ENCODE results near the gene HRK.

DNA sequence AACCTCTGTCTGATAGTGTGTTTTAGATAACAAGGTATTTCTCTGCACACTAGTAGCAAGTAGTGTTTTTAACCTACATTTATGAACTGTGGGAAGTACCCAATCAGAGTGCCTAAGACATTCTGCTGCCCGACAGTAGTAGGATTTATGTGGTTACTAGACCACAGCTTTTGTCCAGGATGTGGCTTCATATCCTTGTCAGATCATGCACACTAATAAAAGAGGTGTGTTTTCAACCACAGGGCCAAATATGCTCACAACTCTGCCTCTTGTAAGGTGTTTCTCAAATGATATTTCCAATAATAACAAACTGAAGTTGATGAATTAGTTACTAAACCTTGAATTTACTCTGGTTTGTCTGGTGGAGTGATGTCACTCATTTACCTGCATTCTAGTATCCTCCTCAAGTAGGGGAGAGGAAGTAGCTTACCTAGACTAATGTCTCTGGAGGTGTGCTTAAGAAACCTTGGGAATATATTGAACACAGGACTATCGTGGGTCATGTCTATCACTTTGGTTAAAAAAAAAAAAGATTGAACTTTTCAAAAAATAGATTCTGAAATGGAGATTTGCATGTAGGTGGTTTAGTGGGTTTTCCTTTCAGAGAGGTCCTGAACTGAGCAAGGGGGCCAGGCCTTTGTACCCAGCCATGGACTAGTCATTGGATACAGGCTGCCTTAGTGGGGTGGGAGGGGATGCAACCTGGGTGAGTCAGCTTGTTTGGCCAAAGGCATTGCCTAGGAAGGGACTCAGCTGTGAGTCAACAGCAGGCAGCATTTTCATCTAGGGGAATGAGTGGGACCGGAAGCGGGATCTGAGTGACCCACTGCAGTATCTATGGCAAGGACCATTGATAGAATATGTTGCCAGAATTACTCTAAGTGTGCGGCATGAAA is 43.6 kb upstream of the HRK start:
- TF ChIP-seq, protein P1, sequence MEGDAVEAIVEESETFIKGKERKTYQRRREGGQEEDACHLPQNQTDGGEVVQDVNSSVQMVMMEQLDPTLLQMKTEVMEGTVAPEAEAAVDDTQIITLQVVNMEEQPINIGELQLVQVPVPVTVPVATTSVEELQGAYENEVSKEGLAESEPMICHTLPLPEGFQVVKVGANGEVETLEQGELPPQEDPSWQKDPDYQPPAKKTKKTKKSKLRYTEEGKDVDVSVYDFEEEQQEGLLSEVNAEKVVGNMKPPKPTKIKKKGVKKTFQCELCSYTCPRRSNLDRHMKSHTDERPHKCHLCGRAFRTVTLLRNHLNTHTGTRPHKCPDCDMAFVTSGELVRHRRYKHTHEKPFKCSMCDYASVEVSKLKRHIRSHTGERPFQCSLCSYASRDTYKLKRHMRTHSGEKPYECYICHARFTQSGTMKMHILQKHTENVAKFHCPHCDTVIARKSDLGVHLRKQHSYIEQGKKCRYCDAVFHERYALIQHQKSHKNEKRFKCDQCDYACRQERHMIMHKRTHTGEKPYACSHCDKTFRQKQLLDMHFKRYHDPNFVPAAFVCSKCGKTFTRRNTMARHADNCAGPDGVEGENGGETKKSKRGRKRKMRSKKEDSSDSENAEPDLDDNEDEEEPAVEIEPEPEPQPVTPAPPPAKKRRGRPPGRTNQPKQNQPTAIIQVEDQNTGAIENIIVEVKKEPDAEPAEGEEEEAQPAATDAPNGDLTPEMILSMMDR (IDR thresholded peaks at IDR 0.05; ENCODE audit: insufficient read depth, low read depth, low read length), result no peak
- TF ChIP-seq EZH2 (IDR thresholded peaks at IDR 0.05; ENCODE audit: insufficient read depth, low read length), result no peak

Data from astrocyte (in vitro differentiated cells and primary cell).